Activated CD4-positive, alpha-beta T cell treated with anti-CD3 and anti-CD28 coated beads, Interleukin-2, amount 50 U/mL, for 16 hours (primary cell): ENCODE results near the gene LIMK2.
"Not testable (repeated sequence)": the region's sequence is repeated elsewhere in the genome, so short reads cannot be mapped to it uniquely, and the experiment has no call there.

Experiments
- DNase-seq: peaks from one replicate; pipeline ENCODE4 v3.0.0-alpha.2; 2020

The LIMK2 gene

DNA sequence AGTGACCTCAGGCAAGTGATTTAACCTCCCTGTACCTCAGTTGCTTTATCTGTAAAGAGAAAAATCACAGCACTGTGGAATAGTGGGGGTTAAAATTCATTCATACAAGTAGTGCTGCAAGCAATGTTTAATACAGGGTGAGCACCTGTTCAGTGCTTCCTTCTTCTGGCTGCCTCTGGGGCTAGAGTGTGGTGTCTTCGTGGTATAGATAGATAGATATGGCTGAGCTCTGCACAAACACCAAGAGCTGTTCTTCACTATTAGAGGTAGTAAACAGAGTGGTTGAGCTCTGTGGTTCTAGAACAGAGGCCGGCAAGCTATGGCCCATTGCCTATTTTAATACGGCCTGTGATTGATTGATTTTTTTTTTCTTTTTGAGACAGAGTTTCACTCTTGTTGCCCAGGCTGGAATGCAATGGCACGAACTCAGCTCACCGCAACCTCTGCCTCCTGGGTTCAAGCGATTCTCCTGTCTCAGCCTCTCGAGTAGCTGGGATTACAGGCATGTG is 32.9 kb downstream of the LIMK2 start:
- DNase-seq = no peak

DNA sequence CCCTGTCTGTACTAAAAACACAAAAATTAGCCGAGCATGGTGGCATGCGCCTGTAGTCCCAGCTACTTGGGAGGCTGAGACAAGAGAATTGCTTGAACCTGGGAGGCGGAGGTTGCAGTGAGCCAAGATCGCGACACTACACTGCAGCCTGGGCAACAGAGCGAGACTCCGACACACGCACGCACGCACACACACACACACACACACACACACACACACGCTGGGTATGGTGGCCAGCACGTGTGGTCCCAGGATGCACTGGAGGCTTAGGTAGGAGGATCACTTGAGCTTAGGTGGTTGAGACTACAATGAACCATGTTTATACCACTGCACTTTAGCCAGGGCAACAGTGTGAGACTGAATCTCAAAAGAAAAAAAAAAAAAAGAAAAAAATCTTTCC is 33.9 kb downstream of the LIMK2 start:
- not testable (repeated sequence) for DNase-seq

DNA sequence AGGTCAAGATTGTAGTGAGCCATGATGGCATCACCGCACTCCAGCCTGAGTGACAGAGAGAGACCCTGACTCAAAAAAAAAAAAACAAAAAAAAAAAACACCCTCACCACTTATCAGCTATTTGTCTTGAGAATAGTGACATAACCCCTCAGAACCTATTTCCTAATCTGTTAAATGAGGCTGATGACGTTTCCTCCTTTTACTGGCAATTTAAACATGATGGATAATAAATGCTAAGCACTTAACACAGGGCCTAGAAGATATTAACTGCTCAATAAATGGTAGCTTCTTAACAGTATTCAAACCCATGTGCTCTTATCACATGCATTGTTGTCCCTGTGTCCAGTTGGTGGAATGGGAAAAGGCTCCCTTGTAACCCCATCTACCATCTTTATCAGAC is 34.6 kb downstream of the LIMK2 start:
- no peak for DNase-seq

DNA sequence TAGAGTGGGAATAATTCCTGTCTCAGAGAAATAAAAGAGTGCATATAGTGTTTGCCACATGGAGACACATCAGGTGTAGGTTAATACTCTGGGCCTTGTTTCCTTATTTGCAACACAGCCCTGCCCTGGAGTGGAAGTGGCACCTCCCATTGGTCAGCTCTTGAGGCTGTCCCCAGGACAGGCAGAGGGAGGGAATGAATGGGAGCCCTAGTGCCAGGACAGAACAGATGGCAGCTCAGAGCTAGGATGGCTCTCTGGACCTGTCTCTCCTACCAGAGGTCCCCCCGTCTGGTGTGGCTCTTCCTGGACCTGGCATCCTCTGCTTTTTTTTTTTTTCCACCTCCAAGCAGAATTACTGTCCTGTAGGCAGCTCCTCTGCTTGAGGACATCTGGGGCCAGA is 35.6 kb downstream of the LIMK2 start:
- DNase-seq = no peak

DNA sequence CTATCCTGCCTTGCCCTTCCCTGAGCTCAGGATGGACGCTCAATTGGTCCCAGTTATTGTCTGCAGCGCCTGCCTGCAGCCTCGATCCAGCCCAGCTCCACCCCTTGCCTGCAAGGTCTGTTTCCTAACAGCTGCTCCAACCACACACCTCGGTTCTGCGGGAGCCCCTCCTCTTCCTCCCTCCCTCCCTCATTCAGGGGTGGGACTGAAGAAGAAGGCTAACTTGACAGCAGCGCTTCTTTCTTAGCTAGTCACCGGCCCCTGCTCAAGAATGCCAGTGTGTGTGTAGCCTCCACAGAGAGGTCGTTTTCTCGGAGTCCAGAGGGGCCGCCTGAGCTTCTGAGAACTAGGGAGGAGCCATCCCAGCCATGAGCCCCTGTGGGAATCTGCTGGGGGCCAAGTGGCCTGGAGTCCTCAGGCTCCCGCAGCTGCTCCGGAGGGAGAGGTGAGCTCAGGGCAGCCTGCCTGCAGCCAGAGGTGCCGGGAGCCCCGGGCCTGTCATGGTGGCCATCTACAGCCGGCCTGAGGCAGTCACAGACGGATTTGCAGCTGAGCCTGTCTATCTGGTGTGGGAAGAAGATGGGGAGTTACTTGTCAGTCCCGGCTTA is 36.1 kb downstream of the LIMK2 start:
- peak; percentile 65 for DNase-seq

DNA sequence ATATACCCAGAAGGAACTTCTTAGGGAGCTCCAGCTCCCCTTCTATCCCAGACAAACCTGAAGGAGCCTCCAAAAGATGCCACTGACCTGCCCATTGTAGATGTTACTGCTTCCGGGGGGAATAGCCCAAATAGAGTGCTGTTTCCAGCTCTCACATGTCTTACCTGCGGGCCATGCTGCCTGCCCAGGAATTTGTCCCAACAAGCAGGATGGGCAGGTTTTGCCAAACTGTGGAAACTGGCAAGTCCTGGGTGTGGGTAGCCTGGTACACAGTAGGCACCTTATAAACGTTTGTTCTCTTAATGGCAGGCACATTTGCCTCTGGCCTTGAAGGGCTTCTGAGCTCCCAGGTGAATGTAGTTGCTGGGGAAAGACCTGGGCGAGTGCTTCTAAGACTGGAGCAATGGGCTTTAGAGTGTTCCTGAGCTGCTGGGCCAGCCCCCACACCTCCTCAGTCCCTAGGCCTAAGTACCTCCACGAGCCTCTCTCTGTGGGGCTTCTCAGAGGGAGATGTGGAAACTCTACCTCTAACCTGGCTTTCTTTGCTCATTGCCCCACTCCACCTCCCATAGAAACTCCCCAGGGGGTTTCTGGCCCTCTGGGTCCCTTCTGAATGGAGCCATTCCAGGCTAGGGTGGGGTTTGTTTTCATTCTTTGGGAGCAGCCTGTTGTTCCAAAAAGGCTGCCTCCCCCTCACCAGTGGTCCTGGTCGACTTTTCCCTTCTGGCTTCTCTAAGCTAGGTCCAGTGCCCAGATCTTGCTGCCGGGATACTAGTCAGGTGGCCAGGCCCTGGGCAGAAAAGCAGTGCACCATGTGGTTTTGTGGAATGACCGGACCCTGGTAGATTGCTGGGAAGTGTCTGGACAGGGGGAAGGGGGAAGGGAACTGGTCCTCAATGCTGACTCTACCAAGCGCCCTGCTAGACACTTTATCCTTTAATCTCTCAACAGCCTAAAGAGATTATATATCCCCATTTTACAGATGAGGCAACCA is 37.2 kb downstream of the LIMK2 start:
- DNase-seq = no peak

DNA sequence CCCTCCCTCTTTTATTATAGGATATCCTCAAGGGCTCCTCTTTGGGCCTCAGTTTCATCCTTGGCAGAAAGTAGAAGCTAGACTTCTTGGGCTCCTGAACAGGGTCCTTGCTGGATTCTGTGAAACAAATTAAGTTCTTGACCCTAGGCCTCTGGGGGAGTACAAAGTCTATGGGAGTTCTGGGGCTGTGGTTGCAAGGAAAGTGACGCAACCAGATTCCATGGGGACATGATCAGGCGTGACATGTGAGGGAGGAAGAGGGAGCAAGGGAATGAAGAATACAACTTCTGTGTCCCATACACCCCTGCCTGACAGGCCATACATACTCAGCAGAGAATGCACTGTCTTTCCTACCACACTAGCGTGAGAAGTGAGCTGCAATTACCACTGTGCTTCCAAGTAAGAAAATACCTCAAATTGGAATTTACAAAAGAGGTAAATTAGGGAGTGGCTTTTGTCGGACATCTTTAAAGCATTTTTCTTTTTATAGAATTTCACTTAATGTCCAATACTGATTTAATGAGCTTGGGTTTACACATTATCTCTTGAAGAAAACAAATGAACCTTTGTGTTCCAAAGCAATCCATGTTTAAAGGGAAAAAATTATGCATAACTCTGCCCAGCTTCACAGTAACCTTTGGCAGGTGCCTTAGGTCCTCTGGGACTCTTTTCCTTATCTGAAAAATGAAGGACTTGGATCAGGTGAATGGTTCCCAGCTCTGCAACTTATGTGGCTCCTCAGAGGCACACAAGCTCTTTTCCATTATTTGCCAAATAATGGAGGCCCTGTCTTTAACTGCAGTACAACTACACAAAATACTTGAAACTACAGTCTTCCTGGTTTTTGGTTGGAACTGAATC is 38.9 kb downstream of the LIMK2 start:
- no peak for DNase-seq

DNA sequence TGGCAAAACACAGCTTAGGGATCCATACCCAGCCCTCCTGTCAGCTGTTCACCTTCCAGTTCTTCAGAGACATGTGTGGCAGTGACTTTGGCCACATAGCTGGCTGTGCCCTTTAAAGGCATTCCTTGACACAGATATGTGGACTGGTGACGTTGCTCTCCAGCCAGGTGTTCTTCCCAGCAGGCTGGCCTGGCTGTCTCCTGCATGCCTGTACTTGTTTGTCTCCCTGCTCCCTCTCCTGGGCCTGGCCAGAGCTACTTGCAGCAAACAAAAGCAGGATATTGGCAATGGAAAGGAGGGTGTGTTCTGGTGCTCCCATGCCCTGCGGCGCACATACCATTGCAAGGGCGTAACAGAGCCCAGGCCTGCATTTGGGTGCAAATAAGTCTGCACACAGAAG is 41.9 kb downstream of the LIMK2 start:
- DNase-seq = no peak

DNA sequence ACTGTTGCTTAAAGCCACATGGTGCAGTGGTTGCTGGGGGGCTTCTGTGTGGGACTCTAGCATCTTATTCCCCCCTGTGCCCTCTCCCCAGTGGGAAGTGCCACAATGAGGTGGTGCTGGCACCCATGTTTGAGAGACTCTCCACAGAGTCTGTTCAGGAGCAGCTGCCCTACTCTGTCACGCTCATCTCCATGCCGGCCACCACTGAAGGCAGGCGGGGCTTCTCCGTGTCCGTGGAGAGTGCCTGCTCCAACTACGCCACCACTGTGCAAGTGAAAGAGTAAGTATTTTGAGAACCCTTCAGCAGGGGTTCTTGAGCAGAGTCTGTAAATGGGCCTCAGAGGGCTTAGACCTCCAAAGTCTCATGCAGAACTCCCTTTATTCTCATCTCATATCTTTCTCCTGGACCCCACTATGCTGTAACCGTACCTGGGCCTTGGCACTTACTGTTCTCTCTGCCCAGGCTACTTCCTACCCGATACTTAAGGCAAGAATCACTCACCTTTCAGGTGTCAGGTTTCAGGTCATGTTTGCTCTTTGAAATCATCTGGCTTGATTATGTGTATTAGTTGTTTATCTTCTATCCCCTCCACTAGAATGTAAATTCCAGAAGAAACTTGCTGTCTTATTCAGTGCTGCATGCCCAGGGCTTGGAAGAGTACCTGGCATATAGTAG is 47.8 kb downstream of the LIMK2 start:
- DNase-seq = no peak

DNA sequence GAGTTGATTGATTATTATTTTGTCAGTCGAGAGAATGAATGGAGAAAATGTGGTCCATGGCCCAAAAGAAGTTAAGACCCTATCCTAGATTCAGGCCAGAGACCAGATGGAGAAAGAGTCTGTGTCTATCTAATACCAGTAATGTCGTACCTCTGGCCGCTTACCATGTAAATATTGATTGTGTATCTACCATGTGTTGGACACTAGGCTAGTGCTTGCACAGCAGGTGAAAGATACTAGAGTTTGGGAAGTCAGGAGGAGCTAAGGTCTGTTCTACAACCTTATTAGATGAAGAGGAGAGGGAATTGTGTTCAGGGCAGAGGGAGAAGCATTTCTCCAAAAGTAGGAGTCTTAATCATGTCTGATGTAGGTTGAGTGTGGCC is 48.4 kb downstream of the LIMK2 start:
- no peak for DNase-seq

DNA sequence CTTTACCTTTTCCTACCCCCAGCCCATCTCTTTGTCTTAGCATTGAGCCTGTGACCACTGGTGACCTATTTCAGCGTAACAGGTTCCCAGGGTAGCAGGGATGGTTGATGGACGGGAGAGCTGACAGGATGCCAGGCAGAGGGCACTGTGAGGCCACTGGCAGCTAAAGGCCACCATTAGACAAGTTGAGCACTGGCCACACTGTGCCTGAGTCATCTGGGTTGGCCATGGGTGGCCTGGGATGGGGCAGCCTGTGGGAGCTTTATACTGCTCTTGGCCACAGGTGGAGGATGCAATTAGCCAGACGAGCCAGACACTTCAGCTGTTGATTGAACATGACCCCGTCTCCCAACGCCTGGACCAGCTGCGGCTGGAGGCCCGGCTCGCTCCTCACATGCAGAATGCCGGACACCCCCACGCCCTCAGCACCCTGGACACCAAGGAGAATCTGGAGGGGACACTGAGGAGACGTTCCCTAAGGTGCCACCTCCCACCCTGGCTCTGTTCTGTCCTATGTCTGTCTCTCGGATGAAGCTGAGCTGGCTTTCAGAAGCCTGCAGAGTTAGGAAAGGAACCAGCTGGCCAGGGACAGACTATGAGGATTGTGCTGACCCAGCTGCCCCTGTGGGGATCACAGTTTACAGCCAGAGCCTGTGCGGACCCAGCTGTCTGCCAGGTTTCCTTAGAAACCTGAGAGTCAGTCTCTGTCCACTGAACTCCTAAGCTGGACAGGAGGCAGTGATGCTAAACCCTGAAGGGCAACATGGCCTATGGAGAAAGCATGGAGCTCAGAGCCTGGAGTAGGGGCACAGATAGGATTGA is 50.4 kb downstream of the LIMK2 start:
- DNase-seq = no peak

DNA sequence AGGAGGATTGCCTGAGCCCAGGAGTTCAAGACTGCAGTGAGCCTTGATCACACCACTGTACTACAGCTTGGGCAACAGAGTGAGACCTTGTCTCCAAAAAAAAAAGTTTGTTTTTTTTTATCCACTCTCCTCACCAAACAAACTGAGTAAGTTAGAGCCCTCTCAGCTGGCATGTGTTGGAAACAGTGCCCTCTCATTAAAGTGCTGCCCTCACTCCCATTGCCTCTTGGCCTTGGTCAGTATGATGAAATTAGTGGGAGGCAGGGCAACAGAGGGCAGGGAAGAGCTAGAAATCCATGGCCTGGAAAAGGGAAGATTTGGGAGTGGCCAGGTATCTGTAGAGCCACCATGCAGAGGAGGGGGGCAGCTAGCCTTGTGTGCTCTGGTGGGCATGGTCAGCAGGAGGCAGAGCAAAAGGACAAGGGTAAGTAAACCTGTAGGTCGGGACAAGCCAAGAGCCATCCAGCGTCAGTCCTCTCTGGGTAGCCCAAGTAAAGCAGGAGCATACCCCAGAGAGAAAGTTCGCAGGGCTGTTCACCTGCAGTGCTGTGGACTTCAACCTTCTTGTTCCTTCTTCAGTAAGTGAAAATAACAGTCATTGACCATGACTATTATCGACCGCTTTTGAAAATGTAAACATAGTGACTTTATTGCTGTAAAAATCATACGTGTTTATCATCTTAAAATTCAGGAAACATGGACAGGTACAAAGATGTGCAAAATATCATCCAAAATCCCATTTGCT is 52.0 kb downstream of the LIMK2 start:
- no peak for DNase-seq

DNA sequence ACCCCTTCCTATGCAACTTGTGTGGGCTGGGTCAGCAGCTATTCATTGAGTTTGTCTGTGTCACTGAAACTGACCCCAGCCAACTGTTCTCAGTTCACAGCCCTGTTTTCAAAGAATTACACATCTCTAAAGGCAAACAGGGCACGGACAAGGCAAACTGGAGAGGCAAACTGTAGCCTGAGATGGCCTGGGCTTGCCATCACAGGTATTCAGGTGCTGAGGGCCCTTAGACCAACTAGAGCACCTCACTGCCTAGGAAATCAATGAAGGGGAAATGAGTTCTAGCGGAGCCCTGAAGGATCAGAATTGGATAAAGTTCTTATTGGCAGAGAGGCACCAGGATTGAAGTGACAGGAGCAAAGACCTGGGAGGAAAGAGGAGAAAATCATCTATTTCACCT is 56.2 kb downstream of the LIMK2 start:
- DNase-seq = no peak

DNA sequence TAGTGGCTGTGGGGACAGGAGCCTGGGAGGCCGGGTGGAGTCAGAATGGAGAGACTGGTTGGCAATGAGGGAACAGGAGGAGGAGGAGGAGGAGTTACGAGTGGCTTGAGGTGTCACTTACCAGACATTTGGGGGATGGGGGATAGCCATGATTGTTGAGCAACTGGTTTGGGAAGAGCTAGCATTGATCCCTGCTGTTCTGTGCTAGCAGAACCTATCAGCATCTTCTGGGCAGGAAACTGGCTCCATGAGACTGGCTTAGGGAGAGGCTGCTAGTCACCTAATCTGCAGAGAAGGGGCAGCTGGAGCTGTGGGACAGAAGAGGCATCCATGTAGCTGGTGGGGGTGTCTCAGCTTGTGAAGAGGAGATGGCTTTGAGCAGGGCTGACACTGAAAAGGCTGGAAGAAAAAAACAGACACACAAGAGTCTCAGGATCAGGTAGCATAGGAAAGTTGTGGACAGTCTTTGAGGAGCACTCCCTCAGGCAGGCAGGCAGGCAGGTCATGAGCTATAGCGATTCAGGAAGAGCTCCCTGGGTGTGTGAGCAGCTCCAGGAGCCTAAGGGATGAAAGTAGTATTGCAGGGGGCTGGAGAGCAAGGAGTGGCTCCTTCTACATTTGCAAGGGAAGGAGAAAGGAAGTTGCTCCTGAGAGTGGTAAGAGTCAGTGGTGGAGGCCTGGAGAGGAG is 57.9 kb downstream of the LIMK2 start:
- no peak for DNase-seq

DNA sequence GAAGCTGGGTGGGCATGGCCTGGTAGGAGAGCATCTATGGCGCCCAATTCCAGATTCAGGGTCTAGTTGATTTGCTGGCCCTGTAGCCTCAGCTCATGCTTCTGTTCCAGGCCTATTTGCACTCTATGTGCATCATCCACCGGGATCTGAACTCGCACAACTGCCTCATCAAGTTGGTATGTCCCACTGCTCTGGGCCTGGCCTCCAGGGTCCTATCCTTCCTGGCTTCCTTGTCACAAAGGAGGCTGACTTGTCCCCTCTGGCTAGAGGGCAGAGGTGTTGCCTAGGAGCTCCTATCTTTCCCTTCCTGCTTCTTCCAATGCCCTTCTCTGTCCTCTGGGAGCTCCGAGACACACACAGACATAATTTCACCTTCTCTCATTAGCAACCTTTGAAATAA is 58.9 kb downstream of the LIMK2 start:
- DNase-seq = no peak

DNA sequence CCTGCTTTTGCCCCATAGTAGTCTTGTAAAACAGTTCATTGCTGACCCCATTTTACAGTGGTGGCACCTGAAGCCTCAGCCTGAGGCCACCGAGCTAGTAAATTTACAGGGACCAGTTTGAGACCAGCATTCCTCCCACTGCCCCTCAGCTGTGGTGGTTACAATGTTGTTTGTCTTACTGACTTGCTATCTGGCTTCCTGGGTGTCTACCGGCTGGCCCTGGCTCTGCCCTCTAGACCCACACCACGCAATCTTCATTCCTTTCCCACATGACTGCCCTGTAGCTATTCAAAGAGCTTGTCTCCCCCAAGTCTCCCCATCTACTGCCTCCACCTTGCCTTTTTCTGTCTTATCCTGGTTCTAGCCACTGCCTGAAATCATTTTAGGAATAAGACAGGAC is 59.4 kb downstream of the LIMK2 start:
- no peak for DNase-seq

DNA sequence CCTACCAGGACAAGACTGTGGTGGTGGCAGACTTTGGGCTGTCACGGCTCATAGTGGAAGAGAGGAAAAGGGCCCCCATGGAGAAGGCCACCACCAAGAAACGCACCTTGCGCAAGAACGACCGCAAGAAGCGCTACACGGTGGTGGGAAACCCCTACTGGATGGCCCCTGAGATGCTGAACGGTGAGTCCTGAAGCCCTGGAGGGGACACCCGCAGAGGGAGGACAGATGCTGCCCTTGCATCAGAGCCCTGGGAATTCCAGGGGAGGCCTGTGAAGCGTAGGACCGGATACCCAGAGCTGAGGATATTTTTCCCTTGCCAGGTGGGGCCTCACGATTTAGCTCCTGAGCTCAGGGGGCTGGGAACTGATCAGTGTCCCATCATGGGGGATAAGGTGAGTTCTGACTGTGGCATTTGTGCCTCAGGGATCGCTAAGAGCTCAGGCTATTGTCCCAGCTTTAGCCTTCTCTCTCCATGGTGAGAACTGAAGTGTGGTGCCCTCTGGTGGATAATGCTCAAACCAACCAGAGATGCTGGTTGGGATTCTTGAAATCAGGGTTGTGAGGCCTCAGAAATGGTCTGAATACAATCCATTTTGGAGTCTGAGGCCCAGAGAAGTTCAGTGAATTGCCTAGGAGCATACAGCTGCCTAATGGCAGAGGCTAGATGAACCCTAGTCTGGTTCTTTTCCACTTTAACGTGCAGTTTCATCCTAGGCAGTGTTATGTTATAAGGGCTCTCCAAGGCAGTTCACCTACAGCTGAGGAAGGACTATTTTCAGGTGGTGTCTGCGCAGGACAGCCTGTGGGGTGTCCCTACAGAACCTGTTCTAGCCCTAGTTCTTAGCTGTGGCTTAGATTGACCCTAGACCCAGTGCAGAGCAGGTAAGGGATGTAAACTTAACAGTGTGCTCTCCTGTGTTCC is 60.7 kb downstream of the LIMK2 start:
- DNase-seq = peak; percentile 56

DNA sequence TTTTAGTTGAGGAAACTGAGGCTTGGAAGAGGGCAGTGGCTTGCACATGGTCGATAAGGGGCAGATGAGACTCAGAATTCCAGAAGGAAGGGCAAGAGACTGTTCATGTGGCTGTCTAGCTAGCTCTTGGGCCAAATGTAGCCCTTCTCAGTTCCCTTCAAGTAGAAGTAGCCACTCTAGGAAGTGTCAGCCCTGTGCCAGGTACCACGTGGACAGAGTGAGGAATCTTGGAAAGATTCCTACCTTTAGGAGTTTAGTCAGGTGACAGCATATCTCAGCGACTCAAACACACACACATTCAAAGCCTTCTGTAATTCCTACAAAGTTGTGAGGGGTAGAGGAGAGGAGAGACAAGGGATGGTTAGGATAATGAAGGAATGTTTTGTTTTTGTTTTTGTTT is 61.9 kb downstream of the LIMK2 start:
- no peak for DNase-seq

DNA sequence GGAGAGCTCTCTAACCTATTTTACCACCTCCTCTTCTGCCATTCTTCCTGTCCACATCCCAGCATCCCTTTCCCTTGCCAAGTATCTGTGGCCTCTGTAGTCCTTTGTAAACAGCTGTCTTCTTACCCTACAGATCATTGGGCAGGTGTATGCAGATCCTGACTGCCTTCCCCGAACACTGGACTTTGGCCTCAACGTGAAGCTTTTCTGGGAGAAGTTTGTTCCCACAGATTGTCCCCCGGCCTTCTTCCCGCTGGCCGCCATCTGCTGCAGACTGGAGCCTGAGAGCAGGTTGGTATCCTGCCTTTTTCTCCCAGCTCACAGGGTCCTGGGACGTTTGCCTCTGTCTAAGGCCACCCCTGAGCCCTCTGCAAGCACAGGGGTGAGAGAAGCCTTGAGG is 62.9 kb downstream of the LIMK2 start:
- DNase-seq = no peak
